C4-2B (cell line): ENCODE results near the gene CST7.

Source experiments
- H3K27ac ChIP-seq: fragments of 450-650 bp; 2 replicates; pipeline ENCODE4 v1.5.1; 2017
- CTCF ChIP-seq: fragments of 450-650 bp; conservative IDR thresholded peaks from 2 replicates; pipeline ENCODE4 v1.5.1; 2017; ENCODE audit warnings: mild to moderate bottlenecking
- ZFX ChIP-seq: fragments of 450-650 bp; IDR thresholded peaks from 2 replicates; pipeline ENCODE4 v1.6.1; 2017

The CST7 gene

GRCh38 chr20:25003002-25003401 is 53.9 kb downstream of the CST7 start:
- no peak overlapping the region for H3K27ac ChIP-seq
- no peak for TF ChIP-seq CTCF
- no peak for TF ChIP-seq ZFX

GRCh38 chr20:25005220-25005619 is 56.2 kb downstream of the CST7 start:
- no peak for TF ChIP-seq ZFX
- TF ChIP-seq CTCF, result no peak
- peak overlapping the region; percentile 68 for H3K27ac ChIP-seq

- TF ChIP-seq ZFX (no peak), CTCF (no peak)
- H3K27ac ChIP-seq, result peak overlapping the region; percentile 68
Measured at GRCh38 chr20:25005661-25006060, 56.6 kb downstream of the CST7 start.

GRCh38 chr20:25006431-25007167 is 57.5 kb downstream of the CST7 start:
- TF ChIP-seq CTCF (no peak), ZFX (no peak)
- H3K27ac ChIP-seq, result peak overlapping the region; percentile 68; the same call in 1 of the 2 replicates

GRCh38 chr20:25007491-25008305 is 58.6 kb downstream of the CST7 start:
- no peak for TF ChIP-seq ZFX
- H3K27ac ChIP-seq, result no peak overlapping the region

GRCh38 chr20:25008388-25009217 is 59.5 kb downstream of the CST7 start:
- TF ChIP-seq ZFX (no peak), CTCF (no peak)

More at GRCh38 chr20:25008388-25009217, 59.5 kb downstream of the CST7 start:
- H3K27ac ChIP-seq, result no peak overlapping the region
